Measurements from ENCODE around the gene NR6A1.

The NR6A1 gene

GRCh38 chr9:124606027-124606426 lies 165.1 kb downstream of the NR6A1 start:
- no peak for DNase-seq

DNA sequence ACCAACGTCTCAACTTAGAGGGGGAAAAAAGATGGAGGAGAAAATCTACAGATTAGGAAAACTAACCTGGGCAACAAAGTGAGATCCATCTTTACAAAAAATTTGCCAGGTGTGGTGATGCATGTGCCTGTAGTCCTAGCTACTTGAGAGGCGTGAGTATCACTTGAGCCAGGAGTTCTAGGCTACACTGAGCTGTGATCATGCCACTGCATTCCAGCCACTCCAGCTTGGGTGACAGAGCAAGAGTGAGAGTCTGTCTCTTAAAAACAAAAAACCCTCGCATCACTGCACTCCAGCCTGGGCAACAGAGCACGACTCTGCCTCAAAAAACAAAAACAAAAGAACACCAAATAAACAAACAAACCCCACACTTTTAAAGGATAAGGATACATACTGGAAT lies 165.9 kb downstream of the NR6A1 start:
- DNase-seq = no peak

DNA sequence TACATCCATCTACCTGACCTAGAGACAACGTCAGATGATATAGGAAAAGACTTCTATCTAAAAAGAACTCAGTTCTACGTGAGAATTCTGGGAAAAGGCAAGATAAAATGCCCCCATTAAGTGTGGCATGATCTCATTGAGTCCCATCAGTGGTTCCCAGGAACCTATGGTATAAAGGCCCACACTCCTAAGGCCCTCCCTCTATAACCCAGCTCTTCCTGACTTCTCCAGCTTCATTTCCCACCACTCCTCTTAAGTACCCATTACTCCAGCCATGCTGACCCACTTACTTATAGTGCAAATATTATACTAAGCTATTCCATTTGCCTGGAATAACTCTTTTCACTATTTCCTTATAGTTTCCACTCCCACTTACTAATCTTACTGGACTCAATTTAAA lies 168.5 kb downstream of the NR6A1 start:
- no peak for DNase-seq

DNA sequence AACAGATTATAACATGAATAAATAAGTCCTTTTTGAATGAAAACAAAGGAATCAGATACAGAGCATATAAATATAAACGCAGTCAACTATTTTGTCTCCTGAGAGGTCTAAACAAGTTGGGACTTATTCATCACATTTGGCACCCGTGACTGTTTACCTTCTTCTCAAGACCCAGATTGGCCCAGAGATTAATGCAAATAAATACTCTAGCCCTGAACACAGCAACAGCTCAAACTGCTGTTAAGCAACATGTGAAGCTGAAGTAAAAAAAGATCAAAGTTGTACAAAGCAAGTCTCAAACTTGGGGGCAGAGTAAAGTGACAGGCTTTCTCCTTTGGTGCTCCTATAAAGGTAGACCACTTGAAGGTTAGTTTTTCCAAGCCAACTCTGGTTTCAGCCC lies 168.9 kb downstream of the NR6A1 start:
- no peak for DNase-seq

- DNase-seq = no peak
Measured at GRCh38 chr9:124600407-124600806, 170.7 kb downstream of the NR6A1 start.

GRCh38 chr9:124599121-124599795 lies 171.9 kb downstream of the NR6A1 start:
- DNase-seq = no peak

GRCh38 chr9:124598048-124598447 lies 173.1 kb downstream of the NR6A1 start:
- DNase-seq = no peak

- DNase-seq = no peak
Measured at GRCh38 chr9:124596172-124596839, 174.8 kb downstream of the NR6A1 start.

- no peak for DNase-seq
Measured at GRCh38 chr9:124595743-124596142, 175.4 kb downstream of the NR6A1 start.

GRCh38 chr9:124594673-124595072 lies 176.4 kb downstream of the NR6A1 start:
- no peak for DNase-seq

- no peak for DNase-seq
Measured at GRCh38 chr9:124594225-124594624, 176.9 kb downstream of the NR6A1 start.

DNA sequence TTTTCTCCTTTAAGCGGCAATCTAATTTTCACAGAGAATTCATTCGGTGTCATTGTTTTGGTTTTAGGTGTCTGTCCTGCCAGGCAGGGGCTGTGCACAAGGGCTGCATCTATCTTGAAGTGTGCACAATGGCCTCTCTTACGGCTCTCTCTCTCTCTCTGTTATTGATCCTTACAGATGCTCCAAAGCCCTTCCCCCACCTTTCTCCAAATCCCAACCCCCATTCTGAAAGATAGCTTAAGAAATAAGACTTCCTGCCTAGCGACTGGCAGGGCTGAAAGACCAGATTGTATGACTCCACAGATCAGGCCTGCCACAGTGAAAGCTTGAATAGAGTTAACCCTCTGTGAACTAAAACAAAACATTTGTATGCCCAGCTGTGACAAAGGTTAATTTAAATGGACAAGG lies 177.5 kb downstream of the NR6A1 start:
- DNase-seq = no peak

- DNase-seq = no peak
Measured at GRCh38 chr9:124593200-124593599, 177.9 kb downstream of the NR6A1 start.

DNA sequence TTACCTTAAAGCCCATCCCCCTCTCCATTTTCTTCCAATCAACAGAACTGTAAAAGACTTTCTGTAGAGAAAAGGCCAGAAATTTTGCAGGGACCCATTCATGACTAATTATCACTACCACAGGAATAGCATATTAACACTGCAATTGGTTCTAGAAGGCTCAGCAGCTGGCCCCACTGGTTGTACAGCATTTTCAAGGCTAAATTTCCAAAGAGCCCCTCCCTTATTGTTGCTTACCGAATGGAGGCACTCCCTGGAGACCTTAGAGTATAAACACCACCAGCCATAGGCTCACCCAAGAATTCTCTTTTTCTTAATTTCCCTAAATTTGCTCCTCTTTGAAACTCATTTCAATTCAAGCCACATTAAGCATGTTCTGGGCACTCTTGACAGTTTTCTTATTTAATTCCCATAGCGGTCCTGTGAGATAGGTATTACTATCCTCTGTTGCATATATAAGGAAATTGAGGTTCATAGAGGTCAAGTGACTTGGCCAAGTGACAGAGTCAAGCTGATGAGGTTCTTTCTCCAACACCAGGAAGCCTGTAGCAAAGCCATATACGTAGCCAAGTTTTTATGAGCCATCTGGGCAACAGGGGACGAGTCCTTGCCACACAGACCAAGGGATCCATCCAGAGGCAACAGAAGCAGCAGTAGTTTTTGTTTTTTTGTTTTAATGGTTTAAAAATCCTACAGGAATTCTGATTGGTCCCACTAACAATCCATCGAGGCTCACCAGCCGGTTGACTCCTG lies 180.0 kb downstream of the NR6A1 start:
- DNase-seq = no peak

GRCh38 chr9:124584631-124585030 lies 186.5 kb downstream of the NR6A1 start:
- no peak for DNase-seq

DNA sequence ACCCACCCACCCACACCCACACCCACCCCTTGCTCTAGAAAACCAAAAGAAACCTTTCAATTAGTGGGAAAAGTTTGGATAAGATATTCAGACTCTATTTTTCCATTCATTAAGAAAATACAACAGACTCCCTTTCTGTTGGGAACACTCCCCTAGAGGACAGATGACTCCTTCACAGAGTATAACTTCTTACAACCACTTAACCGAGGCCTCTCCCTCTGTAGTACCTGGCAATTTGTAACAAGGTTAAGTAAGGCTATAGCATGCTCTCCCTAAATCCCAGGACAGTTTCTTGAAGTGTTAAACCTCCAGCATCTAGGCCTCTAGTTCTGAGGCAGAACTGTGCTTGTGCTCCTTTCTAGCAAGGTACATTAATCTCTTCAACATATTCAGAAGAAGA lies 188.0 kb downstream of the NR6A1 start:
- no peak for DNase-seq

DNA sequence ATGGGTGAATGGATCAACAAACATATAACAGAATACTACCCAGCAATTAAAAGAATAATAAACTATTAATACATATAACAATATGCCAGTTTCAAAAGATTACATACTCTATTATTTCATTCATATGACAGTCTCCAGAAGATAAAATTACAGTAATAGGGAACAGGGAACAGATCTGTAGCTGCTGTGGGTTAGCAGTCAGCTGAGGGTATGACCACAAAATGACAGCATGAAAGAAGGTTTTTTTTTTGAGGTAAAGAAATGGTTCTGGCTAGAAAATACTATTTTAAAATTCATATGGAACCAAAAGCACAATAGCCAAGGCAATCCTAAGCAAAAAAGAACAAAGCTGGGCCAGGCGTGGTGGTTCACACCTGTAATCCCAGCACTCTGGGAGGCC lies 190.9 kb downstream of the NR6A1 start:
- DNase-seq = peak; percentile 46

- DNase-seq = no peak
Measured at GRCh38 chr9:124576751-124577150, 194.4 kb downstream of the NR6A1 start.

- DNase-seq = no peak
Measured at GRCh38 chr9:124574534-124575375, 196.4 kb downstream of the NR6A1 start.

DNA sequence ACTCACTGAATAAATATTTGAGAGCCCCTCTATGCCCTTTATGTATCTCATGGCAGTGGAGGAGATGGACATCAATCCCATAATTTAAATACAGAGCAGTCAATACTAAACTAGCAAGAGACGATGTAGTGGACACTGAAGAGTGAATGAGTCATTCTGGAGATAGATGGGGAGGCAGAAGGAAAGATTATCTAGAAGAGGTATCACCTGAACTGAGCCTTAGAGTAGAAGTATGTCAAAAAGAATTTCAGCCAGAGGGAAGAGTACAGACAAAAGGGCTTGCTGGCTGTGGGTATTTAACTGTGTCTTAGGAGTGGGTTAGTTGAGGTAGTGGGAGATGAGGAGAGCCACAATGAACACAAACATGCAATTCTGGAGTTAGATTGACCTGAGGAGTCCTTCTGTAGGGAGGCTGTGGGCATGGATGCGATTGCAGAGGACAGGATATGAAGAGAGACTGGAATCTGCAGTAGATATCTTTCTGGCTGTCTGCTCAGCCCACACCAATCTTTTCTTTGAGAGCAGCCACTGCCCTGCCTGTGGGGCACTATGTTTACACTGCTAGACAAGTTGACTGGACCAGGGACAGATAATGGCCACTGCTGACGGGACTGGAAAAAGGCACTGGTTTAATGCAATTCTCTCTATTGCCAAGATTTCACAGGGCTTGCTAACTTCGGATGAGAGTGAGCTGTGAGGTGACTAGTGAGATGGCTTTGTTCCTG lies 200.0 kb downstream of the NR6A1 start:
- no peak for DNase-seq

GRCh38 chr9:124569942-124570341 lies 201.2 kb downstream of the NR6A1 start:
- no peak for DNase-seq

DNA sequence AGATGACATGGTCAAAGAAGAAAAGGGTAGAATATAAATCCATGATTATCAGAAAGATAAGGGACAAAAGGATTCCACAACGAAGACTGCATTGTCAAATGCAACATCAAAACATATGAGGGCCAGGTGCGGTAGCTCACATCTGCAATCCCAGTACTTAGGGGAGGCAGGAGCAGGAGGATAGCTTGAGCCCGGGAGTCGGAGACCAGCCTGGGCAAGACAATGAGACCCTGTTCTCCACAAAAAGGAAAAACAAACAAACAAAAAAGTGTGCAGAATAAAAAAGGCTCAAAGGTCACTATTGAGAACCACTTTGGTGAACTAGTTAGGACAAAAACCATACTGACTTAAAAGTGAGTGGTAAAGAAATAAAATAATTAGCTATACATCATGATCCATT lies 203.7 kb downstream of the NR6A1 start:
- no peak for DNase-seq

DNA sequence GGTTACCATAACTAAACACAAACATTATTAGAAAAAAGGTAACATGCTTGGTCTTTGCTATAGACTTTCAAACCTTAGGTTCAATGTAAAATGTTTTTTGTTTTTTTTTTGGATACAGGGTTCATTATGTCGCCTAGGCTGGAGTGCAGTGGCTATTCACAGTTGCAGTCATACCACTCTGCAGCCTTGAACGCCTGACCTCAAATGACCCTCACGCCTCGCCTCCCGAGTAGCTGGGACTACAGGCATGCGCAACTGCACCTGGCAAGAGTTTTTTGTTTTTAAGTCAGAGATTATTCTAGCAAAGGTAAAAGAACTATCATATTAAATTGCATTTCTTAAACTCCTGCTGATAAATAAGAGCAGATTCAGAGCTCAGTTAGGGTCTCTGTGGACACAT lies 208.8 kb downstream of the NR6A1 start:
- no peak for DNase-seq
